ENCODE data around the gene SLC35E1.

- TF ChIP-seq, protein P1, sequence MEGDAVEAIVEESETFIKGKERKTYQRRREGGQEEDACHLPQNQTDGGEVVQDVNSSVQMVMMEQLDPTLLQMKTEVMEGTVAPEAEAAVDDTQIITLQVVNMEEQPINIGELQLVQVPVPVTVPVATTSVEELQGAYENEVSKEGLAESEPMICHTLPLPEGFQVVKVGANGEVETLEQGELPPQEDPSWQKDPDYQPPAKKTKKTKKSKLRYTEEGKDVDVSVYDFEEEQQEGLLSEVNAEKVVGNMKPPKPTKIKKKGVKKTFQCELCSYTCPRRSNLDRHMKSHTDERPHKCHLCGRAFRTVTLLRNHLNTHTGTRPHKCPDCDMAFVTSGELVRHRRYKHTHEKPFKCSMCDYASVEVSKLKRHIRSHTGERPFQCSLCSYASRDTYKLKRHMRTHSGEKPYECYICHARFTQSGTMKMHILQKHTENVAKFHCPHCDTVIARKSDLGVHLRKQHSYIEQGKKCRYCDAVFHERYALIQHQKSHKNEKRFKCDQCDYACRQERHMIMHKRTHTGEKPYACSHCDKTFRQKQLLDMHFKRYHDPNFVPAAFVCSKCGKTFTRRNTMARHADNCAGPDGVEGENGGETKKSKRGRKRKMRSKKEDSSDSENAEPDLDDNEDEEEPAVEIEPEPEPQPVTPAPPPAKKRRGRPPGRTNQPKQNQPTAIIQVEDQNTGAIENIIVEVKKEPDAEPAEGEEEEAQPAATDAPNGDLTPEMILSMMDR (IDR thresholded peaks at IDR 0.05): no peak
- TF ChIP-seq POLR2A (IDR thresholded peaks at IDR 0.05): no peak
Measured at GRCh38 chr19:16620018-16620417, 47.8 kb upstream of the SLC35E1 start.

All from heart left ventricle (tissue), 13 donors.